ENCODE data around the gene C5orf63.
"Not testable (repeated sequence)": the region's sequence is repeated elsewhere in the genome, so short reads cannot be mapped to it uniquely, and the experiment has no call there.

The C5orf63 gene

DNA sequence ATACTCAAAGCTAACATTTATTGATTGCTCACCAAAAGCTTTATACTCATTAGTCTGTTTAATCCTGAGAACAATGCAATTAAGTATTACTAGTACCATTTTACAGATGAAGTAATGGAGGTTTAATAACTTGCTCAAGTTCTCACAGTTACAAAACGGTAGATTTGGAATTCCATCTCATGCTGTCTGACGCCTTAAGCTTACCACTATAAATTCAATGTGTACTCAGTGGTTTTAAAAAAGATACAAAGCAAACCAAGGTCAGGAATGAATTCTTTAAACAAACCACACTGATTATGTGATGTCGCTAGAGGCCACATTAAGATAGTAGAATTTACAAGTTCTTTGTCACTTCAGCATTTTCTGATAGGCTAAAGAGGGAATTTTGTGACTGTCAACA is 1.2 kb upstream of the C5orf63 start:
- no peak for DNase-seq (ENCODE audit: low spot score)

DNA sequence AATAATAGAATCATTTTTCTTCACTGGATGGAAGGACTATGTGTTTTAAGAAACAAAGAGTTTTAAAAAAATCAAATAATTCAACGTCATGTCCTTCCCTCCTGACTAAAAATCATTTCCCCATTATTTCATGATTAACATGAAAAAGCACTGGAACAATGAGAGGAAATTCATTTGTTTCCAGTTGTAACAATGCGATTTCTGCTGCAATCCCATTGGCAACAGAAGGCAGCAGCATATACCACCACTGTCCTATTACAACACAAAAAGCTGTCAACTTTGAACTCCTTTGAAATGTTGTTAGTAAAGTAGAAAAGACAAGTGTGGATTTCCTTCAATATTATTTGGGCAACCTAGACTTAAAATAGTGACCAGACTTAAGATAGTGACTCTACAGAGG is 3.1 kb downstream of the C5orf63 start:
- DNase-seq (ENCODE audit: low spot score): no peak

DNA sequence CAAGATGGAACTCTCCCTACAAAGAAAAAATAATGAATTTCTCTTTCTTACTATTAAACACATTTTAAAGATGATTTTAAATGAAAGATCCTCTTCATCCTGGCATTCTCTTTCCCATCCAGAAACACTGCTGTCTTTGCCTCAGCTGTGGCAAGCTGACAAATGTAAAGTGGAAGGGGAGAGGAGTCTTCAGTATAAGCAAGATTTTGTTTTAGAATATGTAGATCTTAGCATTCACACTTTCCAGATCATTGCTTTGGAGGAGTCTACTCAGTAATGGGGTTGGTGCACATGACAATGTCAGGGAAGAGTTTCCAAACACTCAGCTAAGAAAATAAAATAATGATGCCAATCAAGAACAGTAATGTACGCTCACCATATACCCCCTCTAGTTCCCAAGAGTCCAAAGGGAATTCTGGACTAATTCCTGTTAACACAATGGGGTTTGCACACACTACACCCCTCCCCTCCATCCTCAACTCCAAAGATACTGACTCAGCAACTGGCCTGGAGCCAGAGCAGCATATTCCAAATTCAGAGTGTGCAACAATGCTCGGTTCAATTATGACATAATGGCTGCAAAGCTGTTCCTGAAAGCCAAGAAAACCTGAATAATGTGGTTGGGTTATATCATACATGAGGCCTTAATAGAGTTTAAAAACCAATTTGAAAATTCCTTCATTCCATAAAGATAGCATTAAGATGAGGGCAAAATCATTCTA is 4.6 kb downstream of the C5orf63 start:
- no peak for DNase-seq (ENCODE audit: low spot score)

DNA sequence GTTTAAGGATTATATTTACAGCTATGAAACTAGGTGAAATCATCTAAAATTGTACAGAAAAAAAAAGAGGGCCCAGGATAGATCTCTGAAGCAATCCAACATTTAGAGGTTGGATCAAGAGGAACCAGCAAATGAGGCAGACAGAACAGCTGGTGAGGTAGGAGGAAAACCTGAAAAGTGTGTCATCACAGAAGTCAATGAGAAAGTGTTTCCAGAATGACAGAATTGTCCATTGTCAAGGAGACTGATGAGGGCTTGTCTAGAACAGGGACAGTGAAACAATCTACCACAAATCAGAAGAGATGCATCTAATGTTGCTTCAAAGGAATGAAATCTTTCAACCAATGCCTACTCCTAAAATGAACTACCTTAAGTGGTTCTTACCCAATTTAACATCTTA is 6.6 kb downstream of the C5orf63 start:
- DNase-seq (ENCODE audit: low spot score): no peak

DNA sequence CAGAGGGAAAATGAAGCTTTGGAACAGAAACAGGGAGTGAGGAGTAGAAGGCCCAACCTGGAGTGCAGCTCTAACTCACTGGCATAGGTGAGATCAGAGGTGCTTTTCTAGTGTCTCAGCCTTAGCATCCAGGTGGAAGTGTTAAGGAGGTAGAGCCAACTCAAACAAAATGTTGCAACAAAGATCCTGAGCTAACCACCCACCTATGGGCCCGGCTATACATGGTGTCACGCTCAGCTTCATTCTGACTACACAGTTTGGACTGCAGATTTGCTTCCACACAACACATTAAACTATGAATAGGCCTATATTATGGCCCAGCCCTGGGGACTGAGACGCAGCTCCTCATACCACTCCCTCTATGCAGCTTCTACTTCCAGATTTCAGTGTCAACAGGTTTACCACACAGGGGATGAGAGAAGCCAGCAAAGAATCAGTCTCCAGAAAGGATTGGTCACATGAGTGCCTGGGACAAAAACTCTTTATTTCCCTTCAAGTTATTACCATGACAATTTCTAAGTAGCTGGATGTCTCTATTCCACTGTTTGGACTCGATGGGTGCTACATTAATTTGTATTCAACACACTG is 9.0 kb downstream of the C5orf63 start:
- no peak for DNase-seq (ENCODE audit: low spot score)

DNA sequence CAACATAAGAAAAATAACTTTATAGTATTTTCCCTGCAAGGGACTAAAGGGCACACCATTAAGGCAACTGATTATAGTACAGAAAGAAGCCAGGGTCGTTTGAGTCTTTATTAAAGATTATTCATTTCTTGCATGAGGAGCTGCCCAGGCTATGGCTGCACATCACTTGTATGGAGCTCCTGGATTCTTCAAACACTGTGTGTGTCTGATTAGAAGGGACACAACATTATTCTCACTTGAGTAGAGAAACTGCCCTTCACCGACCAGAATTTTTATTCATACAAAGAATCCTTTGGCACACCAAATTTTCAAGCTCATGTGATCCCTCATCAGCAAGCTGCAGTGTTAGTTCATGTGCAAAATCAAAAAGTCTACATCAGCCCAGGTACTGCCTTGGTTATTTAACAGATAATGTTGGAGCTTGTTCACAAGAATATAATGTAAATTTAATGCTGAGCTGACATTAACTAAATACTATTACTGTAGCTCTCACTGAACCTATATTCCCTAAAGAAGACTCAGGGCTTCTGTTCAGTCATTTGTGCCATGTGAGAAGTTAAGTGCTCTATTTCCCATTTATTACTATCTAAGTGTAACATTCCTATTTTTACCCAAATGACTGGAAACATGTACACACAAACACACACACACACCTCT is 9.9 kb downstream of the C5orf63 start:
- no peak for DNase-seq (ENCODE audit: low spot score)

DNA sequence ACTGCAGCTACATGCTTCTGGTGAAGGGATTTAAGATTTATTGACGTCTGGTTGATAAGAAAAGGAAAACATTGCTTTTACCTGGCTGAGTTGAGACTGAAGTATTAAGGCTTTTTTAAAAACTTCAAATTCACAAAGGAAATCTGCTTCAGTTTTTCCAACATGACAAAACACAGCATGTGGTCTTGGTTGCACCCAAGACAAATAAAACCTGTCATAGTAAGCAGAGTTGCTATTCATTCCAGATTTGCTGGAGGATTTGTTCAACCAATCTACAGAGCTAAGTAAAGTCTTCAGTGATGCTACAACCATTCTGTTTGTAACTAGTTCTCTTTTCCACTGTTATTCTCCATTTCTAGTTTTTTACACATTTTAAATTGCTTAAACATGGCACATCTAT is 11.3 kb downstream of the C5orf63 start:
- DNase-seq (ENCODE audit: low spot score): no peak

DNA sequence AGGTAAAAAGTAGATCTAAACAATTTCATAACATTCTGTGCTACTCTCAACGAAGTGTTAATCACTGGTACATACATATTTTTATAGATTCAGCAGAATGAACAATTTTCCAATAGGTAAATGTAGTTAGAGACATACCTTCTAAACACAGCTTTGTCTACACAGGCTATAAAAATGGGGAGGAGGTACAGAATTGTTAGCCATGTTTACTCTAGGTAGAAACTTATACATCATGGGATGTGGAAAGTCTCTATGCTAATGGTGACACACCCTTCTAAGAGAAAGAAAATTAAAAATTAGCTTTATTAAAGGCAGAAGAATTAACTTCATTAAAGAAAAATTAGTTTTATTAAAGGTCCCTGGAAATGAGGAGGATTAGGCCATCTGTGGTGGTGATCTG is 11.8 kb downstream of the C5orf63 start:
- DNase-seq (ENCODE audit: low spot score): no peak

DNA sequence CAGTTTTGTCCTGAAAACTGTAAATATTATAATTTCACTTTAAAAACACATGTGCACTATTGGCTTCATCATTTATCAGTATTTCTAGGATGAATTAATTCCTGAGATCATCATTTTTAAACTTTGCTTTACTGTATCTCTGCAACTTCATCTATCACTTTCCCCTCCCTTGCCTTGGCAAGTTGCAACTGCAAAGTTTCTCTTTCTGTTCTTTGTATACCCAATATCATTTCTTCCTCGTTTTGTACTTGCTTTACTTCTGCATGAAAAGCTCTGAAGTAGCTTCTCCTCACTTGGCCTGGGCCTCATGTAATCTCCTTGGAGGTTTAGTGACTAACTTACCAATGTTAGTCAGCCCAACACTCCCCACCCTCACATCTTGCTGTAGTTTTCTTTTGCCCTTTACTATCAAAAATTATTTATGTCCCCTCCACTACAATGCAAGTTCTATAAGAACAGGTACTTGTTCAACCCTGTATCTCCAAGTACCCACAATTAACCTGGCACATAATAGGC is 12.8 kb downstream of the C5orf63 start:
- DNase-seq (ENCODE audit: low spot score): no peak

DNA sequence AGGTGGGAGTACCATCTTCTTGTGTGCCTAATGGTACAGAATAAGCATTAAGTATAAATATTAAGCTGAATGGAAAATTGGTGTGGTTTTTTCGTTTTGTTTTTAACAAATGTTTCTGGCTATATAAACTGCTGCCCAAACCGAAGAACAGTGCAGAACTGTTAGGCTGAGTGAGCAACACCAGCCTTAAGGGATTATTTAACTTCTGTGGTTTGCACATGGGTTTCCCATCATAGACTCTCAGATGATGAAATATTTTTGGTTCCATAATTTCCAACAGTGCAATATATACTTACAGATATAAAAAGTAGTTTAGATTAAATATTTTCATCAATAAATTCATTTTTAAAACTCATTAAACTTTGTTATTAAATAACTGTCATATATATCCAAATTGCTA is 16.4 kb downstream of the C5orf63 start:
- no peak for DNase-seq (ENCODE audit: low spot score)

DNA sequence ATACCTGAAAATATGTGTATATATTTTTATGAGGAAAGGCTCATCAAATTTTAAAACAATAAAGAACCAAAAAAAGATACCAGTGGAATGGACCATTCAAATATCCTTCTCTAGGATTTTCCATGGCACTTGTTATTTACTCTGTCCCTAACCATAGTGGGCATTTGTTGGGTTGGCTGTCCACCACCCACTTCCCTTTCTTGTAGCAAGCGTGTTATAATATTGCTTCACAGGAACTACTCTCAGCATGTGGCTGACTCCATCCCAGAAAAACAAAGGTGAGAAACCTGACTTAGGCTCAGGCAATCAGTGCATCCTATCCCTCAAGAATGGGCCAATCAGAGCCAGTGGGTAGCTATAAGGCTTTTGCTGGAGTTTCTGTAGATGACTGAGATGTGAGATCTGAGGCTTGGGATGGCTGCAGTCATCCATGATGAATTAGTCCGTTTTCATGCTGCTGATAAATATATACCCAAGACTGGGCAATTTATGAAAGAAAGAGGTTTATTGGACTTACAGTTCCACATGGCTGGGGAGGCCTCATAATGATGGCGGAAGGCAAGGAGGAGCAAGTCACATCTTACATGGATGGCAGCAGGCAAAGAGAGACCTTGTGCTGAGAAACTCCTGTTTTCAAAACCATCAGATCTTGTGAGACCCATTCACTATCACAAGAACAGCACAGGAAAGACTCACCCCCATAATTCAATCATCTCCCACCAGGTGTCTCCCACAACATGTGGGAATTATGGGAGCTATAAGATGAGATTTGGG is 17.2 kb downstream of the C5orf63 start:
- no peak for DNase-seq (ENCODE audit: low spot score)

DNA sequence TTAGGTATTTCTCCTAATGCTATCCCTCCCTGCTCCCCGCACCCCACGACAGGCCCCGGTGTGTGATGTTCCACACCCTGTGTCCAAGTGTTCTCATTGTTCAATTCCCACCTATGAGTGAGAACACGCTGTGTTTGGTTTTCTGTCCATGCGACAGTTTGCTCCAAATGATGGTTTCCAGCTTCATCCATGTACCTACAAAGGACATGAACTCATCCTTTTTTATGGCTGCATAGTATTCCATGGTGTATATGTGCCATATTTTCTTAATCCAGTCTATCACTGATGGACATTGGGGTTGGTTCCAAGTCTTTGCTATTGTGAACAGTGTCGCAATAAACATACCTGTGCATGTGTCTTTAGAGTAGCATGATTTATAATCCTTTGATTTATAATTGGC is 19.8 kb downstream of the C5orf63 start:
- DNase-seq (ENCODE audit: low spot score): not testable (repeated sequence)

DNA sequence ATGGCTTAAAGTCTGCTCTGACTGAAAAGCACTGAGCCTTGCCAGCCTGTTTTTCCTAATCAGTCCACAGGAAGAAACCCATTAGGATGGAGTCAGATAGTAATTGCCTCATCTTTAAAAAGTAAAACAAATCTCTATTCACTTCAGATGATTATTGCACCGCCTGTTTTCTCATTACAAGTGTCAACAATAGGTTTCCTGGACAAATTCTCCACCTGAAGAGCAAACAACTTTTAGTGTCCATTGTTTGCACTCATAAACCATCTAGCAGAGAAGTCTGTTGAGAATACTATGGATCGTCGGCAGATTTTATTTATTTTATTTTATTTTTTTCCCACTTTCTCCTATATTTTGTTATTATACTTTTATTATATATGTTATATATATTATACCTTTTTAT is 20.3 kb downstream of the C5orf63 start:
- DNase-seq (ENCODE audit: low spot score): no peak

DNA sequence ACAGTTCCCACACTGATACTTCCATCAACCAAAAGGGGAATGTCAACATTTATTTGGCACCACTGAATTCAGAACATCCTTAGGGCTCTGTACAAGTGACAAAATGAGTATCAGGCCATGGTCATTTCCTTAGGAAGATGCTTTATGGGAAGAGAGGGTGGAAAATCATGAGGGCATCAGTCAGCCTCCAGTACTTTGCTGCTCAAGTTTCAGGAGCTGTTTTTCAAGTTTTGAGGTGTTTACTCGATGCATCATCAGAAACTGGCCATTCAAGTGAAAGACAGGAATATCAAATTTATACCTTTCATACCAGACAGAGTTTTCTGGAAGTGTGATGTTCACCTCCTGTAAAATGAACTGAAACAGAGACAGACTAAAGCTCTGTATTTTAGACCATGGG is 21.7 kb downstream of the C5orf63 start:
- DNase-seq (ENCODE audit: low spot score): no peak

DNA sequence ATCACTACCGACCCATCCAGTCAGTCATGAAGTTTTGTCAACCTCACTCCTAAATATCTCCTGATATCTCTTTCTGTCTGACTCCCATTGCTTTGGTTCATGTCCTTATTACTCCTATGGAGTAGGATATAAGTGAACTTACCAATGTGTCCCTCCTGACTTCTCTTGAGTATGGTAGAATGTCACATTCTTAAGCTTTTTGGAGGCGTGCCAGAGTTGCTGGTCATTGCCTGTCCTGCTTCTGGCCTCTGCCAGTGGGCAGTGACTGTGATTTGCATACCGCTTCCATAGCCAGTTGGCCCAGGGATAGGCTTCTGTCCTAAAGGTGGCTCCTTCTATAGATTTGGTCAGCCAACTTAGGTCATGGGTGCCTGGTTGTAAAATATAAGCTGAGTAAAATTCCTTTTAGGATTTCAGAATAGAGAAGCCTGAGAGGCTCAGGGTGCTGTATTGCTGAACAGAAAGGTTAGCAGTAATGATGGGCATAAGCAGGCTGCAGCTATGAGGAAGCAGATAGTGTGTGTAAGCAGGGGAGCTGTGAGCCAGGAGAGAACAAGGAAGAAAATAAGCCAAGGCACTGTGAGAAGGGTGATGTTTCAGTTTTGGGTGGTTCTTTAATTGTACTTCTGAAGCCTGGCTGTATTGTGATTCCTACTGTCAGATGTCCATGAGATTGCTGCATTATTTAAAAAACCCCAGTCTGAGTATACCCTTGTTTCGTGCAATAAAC is 26.8 kb downstream of the C5orf63 start:
- DNase-seq (ENCODE audit: low spot score): no peak

DNA sequence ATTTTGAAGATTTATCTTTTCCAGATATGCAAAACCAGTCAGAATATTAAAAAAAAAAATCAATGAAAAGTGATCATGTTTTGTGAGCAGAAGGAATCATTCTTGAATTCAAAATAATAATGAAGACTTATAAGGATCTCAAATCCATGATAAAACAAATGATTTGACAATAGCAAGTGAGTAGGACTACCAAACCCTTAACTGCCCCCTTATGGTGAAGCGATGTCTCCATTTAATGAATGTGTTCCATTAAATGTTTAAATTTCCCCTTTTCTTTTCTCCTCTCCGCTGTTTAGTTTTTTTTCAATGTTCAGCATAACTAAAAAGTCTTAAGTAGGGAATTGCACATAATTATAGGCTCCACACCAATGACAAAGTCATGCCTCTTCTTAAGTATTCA is 30.7 kb downstream of the C5orf63 start:
- DNase-seq (ENCODE audit: low spot score): no peak

DNA sequence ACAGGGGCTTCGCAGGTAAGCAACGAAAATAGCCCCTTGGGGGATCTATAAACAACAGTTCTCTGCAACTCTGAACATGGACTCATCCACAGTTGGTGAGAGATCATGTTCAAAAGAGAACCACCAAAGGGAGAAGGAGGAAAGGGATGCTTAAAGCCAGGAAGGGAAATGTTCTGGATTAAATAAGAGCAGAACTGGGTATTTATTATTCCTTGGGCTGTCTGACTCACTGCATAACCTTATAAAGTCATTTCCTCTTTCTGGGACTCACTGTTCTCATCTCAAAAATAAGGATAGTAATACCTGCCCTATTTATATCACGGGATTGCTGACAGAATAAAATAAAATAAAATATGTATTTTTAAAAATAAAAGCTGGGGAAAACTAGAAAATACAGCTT is 31.7 kb downstream of the C5orf63 start:
- DNase-seq (ENCODE audit: low spot score): no peak

DNA sequence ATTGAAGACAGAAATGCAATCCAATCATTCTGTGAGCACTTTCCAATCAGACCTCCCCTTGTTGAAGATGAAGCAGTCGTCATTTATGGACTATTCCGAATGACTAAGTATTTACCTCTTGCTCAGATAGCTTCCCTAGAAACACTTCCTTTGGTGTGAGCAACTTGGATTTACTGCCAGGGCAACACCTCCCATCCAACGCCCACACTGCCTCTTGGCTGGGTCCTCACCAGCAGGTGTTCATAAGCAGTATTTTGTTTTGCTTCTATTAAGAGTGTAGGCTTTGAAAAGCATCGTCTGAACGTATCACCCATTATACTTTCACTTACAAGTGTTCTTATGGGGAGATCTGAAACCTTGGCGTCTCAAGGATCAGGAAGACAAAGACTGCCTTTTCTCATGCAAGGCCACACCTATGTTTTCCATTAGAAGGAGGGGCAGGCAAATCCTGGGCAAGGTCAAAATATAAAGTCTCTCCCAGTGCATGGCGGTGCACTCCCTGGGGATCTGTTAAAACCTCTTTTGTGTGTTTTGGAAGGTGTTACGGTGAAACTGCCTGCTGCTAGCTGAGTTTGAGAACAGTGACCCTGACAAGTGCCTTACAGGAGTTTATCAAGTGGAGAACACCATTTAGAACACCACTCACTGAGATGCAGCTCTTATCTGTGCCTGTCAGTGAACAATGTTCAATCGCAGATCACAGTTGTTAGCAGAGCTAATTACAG is 32.3 kb downstream of the C5orf63 start:
- DNase-seq (ENCODE audit: low spot score): no peak

DNA sequence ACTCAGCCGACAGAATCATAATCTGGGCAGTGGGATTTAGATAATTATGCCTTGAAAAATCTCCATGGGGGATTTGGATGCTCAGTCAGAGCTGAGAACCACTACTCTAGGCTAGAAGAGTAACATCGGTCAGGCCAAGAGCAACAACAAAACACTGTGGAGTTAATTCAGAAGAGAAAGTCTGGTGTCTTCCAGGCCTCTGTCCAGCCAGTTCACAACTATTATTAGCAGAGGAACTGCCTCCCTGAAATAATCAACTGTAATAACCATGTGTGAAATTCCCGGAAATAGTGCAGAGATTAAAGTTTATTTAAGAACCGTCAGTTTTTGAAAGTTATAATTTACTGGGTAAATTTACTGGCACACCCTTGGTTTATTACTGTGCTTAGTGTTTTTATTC is 34.8 kb downstream of the C5orf63 start:
- DNase-seq (ENCODE audit: low spot score): no peak

DNA sequence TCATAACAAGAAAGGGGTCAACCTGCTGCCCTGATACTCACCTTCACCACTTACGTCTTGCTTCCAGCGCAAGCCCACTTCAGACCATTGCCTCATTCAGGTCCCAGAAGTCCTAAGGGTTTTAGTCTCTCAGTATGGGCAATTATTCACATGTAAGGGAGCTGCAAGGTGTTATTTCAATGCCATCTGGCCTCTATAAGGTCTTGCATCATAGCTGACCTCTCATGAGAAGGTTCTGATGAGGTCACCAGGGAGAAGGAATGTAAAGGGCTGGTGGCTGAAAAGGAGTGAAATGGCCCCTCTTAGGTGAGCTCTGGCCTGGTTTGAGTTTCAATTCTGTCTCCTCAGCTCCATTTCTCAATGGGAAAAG is 41.5 kb downstream of the C5orf63 start:
- no peak for DNase-seq (ENCODE audit: low spot score)

DNA sequence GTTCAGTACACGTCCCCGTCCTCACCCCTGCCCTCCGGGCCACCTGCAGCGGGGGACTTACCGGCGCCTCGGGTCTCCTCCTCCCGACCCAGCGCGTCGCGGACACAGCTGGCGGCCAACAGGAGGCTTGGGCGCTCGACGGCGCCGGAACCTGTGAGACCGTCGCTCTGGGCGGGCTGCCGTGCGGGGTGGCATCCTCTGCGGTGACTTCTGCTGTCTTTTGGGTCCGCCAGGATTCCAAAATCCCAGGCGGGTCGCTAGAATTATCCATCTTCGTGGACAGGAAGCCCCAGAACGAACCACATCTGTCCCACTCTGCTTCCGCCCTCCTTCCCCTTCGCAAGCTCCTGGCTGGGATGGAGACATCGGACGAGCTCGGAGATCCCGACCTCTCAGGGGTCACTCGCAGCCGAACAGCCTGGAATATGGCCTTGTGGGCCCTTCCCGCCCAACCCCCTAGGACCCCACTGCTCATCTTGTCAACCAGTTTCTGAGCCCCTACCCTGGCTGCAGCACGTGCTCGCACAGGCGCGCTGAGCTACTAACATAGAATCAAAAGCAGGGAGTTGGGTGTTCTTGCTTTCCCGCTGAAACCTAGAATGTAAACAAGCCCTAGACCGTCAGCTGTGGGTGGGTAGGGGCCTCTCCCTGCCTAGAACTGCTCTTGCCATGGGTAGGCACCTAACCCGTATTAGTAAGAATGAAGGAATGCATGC is 42.0 kb downstream of the C5orf63 start:
- DNase-seq (ENCODE audit: low spot score): no peak
